Suppressor macrophage (primary cell): ENCODE measurements around the gene VPS45.

Source experiments
- DNase-seq, 4 experiments: peaks; one replicate each; pipeline ENCODE4 v3.0.0-alpha.2; 2020 to 2022

Gene VPS45

DNA sequence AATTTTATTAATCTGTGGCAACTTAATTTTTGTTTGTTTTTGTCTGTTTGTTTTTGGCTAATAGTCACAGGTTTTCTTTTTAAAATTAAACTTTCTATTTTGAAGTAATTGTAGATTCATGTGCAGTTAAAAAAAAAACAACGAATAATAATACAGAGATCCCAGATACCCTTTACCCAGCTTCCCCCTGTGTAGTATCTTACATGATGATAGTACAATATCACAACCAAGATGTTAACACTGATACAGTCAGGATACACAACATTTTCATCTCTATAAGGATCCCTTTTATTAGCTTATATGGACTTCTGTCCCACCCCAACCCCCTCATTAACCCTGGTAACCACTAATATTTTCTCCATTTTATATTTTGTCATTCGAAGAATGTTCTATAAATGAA, 5.9 kb downstream of the VPS45 start:
- DNase-seq, result no peak

- DNase-seq, result no peak
Observed at GRCh38 chr1:150076066-150076465, 8.5 kb downstream of the VPS45 start.

DNA sequence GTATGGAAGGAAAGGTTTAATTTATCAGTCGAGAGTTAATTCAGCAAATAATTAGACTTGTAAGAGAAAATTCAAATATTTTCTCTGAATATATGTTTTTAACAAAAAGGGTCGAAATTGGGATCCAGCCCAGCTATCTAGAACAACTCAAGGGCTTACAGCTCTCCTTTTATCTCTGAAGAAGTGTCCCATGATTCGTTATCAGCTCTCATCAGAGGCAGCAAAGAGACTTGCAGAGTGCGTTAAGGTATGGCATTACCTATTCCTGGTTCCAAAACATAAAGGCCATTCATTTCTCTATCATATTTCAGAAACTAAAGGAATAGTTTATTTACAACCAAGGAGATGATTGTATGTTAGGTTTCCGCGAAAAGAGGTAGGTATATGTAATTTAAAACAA, 9.4 kb downstream of the VPS45 start:
- DNase-seq, result no peak

DNA sequence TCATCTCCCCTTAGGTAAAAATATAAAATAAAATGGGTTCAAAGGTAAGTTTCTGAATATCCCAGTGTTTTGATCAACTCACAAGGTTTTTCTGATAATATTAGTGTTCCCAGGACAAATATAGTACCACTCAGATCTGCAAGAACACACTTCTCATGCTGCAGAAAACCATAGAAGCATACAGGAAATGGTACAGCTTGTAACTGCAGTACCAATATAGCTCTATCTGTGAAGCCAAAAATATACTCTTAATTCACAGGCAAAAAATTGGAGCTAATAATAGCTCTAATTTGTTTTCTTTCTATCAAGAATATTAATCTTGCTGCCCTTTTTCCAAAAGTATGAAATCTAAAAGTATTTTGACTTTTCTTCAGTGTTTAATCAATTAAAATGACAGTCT, 13.2 kb downstream of the VPS45 start:
- DNase-seq, result no peak

DNA sequence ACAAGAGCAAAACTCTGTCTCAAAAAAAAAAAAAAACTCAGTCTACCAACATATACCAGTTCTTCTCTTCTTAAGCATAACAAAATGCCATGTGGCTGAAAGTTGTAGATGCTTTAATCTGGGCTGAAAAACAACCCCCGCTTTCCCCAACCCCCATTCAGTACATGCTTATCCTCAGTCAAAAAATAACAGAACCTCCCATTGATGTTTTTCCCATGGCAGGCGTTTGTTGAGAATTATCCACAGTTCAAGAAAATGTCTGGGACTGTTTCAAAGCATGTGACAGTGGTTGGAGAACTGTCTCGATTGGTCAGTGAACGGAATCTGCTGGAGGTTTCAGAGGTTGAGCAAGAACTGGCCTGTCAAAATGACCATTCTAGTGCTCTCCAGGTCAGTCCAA, 14.9 kb downstream of the VPS45 start:
- no peak for DNase-seq

DNA sequence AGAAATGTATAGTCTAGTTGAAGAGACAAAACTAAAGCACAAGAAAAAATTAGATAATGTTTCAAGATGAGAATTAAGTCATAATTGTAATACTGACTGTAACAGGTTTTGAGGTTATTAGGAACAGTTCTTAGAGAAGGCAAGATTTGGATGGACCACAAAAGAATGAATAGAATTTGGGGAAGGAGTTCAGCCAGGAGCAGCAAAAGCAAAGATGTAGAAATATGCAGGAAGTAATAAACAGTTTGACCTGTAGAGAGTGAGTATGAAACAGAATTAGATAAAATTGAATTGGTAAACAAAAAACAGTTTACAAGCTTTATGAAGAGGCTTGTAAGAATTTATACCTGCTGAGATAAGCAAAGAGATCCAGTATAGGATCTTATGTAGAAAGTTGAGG, 16.3 kb downstream of the VPS45 start:
- no peak for DNase-seq

GRCh38 chr1:150085406-150085805, 17.8 kb downstream of the VPS45 start:
- DNase-seq, result no peak

GRCh38 chr1:150087415-150087814, 19.8 kb downstream of the VPS45 start:
- no peak for DNase-seq

DNA sequence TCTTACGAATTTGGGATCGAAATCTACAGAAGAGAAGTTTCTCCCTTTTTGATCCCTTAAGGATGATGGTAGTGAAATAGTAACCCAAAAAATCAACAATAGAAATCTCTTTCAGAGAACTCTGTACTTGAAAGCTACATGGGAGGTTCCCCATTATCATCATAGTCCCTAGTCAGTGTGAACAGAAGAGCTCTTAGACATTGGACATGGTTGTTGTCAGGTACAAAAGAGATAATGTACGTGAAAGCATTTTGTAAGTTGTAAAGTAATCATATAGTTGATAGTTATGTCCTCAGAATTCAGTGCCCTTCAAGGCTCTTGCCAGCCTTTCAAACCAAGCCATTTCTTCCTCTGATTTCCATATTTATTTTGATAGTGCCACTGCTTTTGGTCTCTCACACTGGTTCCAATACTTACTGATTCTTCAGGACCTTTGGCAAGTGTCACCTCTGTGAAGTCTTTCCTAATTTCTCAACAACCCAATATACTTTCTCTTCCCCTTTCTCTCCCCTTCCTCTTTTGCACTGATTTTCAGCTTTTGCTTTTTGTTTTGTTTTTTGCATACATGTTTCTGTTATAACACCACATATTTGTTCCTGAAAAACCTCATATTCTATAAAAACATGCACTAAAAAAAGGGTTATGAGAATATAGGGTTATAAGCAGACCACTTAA, 22.4 kb downstream of the VPS45 start:
- peak; percentile 12 to 79 (median 61) for DNase-seq

- no peak for DNase-seq
Observed at GRCh38 chr1:150092180-150092791, 24.7 kb downstream of the VPS45 start.

DNA sequence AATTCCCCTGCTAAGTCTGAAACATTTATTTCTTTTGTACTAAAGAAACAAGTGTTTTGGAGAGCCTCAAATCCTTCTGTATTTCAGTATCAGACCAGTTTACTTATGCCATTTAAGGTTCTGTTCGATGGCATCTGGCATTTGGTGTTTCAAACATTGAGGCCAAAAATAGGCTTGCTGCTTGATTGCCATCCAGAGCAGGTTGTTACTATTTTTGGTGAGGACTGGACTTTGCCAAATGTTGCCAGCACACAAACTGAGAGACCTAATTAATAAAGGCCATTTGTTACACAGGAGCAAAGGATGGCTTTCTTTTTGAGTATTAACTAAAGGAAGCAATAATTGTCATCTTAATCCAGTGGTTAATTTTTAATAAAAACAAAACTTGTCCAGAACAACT, 26.2 kb downstream of the VPS45 start:
- no peak for DNase-seq

DNA sequence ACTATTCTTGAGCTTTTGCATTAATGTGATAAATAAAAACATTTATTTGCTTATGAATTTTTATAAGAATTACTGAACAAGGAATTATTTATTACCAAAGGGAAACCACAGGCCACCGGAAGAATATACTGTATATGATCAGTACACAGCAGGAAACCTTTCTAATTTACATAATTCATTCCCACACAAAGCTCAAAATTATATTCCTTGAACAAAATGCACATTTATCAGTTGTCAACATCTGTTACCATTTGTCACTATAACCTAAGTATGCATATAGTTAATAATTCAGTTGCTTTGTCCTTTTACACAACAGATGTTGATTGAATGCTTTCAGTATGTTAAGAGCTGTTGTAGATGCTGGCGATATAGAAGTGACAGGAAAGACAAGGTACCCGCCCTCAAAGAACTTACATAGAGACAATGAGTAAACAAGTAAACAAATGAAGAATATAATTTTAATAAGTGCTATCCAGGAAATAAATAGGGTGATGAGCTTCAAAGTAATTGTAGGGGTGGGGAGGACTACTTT, 27.2 kb downstream of the VPS45 start:
- no peak for DNase-seq

GRCh38 chr1:150102986-150103385, 35.4 kb downstream of the VPS45 start:
- no peak for DNase-seq

GRCh38 chr1:150106341-150106740, 38.8 kb downstream of the VPS45 start:
- no peak for DNase-seq

- peak in 3 of 4 experiments; percentile 6 to 27 (median 7) for DNase-seq
Observed at GRCh38 chr1:150109586-150109985, 42.0 kb downstream of the VPS45 start.

GRCh38 chr1:150110116-150110515, 42.5 kb downstream of the VPS45 start:
- DNase-seq, result no peak

GRCh38 chr1:150111670-150112069, 44.1 kb downstream of the VPS45 start:
- no peak for DNase-seq

GRCh38 chr1:150115121-150115520, 47.5 kb downstream of the VPS45 start:
- DNase-seq, result no peak

- peak in 2 of 4 experiments; percentile 19 to 43 for DNase-seq
Observed at GRCh38 chr1:150118716-150119115, 51.1 kb downstream of the VPS45 start.

GRCh38 chr1:150121236-150121862, 53.8 kb downstream of the VPS45 start:
- DNase-seq, result no peak

DNA sequence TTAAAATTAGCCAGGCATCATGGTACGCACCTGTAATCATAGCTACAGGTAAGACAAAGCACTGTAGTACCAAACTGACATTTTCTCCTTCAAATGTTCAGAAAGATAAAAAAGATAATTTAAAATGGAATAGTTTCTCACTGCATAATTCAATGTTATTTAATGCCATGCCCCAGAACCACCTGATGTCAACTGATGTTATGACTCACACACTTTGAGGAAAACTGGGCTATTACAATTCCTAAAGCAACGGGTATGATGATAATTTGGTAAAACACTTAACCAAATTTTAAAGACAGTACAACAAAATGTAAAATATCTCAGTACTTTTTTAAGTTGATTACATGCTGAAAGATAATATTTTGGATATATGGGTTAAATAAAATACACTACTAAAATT, 59.2 kb downstream of the VPS45 start:
- DNase-seq, result no peak

GRCh38 chr1:150127464-150127863, 59.9 kb downstream of the VPS45 start:
- no peak for DNase-seq

GRCh38 chr1:150127868-150128267, 60.3 kb downstream of the VPS45 start:
- no peak for DNase-seq

- no peak for DNase-seq
Observed at GRCh38 chr1:150132372-150132771, 64.8 kb downstream of the VPS45 start.
